GM12892 (cell line): ENCODE data around the gene VPS18.

ENCODE experiments used
- DNase-seq: peaks from one replicate; pipeline ENCODE4 v3.0.0; 2011; ENCODE audit not compliant: insufficient read length
- FAIRE-seq: peaks from 2 replicates; lab custom pipeline; 2011; peaks lifted over from hg19 to GRCh38; lab: Jason Lieb, UNC
- POLR2A ChIP-seq: IDR thresholded peaks from 2 replicates; pipeline ENCODE4 v1.6.1; 2011; ENCODE audit warnings: low read depth, low read length, control low read depth
- POLR2AphosphoS5 ChIP-seq: IDR thresholded peaks from 2 replicates; pipeline ENCODE4 v1.6.1; 2011; ENCODE audit warnings: low read depth, low read length, control low read depth
- TAF1 ChIP-seq: IDR thresholded peaks from 2 replicates; pipeline ENCODE4 v1.6.1; 2011; ENCODE audit warnings: low read depth, mild to moderate bottlenecking, control low read depth, low read length, borderline replicate concordance

VPS18 gene

DNA sequence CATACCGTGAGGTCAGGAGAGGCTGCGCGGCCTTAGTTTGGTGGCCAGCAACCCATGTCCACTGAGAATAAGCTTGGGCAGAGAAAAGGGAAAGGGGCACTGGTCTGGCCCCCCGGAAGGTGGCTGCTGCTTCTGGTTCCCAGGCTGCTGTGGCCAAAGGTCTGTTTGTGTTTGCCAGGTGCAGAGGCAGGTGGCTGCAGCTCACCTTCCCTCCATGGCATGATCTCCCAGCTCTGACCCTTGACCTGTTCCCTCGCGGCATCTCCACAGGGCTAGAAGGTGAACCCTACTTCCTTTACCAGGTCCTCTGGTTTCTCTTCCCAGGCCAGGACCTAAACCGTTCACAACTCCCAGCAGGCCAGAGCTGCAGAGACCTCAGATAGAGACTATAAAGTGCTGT lies 13.8 kb downstream of the VPS18 start:
- DNase-seq, result no peak
- no peak for FAIRE-seq
- TF ChIP-seq TAF1 (no peak), POLR2A (no peak), POLR2AphosphoS5 (no peak)

DNA sequence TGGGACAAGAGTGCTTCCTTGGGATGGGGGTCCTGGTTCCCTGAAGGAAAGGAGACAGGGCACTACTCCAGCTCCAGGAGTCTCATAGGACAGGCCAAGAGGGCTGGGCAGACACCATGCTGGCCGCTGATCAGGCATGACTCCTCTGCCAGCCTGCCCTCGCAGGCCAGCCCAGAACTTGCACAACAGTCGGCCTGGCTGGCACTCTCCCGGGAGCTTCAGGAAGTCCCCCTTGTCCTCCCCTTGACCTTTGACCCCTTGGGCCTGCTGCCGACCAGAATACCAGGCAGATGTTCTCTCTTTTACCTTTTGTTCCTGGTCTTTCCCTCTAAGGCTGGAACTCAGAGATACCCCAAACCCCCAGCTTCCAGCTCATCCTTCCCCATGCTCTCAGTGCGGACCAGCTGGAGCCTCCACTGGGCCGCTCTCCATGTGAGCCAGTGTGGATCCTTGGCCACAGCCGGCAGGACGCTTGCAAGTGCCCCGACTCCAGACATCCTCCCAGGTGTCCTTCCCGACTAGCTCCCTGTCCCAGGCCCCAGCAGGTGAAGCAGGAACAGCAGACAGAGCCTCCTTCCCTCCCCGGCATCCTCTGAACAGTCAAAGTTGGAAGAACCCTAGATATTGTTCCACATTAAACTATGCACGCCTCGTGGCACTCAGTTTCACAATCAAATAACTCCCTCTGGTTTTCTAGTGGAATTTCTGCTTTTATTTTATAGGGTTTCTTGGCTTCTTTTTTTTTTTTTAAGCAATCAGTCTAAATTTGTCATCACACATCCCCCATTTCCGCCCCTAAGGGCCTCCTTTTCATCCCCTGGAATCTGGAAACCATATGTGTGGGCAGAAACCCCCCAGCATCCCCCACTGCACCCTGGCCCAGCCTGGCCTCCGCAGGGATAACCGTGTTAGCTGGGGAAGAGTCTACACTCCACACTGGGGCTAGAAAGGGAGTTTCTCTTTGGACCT lies 15.7 kb downstream of the VPS18 start:
- FAIRE-seq (no peak), DNase-seq (no peak)
- TF ChIP-seq POLR2A (no peak), POLR2AphosphoS5 (no peak), TAF1 (no peak)

DNA sequence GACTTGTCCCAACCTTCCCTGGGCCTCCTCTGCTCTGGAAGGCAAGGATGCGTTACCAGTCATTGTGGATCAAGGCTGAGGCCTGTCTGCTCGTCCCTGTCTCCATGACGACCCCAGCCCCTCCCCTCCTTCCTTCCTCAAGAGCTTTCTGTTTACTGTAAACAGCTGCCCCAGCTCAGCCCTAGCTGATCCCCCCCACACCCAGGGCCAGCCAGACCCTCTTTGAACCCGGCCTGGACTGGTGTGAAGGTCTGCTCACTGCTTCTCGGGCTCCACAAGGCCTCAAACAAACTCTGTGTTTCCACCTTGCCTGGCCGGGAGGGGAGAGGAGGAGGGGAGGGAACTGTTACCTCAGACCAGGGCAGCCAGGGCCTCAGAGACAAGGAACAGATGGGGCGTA lies 16.9 kb downstream of the VPS18 start:
- FAIRE-seq (no peak), DNase-seq (no peak)
- TF ChIP-seq POLR2A (no peak), TAF1 (no peak), POLR2AphosphoS5 (no peak)

DNA sequence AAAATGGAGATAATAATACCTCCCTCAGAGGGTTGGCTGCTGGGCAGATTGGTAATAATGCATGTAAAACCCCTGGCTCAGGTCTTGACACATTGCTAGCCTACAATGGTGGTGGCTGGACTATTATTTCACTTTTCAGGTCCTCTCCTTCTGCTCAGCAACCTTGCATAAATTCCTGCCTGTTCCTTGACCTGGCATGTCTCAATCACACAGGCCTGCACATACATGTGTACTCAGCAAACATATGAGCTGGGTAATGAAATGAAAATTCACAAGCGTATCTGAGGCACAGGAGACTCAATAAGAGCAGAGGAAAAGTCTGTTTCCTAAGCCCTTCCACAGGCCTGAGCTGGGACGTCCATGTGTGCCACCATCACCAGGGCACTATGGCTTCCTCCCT lies 17.4 kb downstream of the VPS18 start:
- FAIRE-seq, result no peak
- no peak for DNase-seq
- TF ChIP-seq TAF1, result no peak
- TF ChIP-seq POLR2A, result no peak
- TF ChIP-seq POLR2AphosphoS5, result no peak

DNA sequence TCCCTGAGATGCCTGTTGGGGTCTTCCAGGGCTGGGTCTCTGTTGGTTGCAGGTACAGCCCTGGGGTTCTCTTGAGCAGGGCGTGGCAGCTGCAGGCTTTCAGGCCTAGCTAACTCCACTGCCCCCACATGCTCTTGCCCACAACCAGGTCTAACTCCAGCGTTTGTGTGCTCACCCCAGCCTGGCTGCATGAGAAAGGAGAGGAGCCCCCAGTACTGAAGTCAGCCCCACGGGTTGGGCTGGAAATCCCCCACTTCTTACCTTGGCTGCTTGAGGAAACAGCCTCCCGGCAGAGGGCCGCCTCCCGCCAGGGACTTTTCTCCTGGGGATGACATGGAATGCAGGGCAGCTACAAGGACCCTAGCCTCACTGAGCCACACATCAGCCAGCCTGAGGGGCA lies 18.2 kb downstream of the VPS18 start:
- TF ChIP-seq POLR2A, result no peak
- no peak for TF ChIP-seq TAF1
- no peak for TF ChIP-seq POLR2AphosphoS5
- no peak for DNase-seq
- no peak for FAIRE-seq

DNA sequence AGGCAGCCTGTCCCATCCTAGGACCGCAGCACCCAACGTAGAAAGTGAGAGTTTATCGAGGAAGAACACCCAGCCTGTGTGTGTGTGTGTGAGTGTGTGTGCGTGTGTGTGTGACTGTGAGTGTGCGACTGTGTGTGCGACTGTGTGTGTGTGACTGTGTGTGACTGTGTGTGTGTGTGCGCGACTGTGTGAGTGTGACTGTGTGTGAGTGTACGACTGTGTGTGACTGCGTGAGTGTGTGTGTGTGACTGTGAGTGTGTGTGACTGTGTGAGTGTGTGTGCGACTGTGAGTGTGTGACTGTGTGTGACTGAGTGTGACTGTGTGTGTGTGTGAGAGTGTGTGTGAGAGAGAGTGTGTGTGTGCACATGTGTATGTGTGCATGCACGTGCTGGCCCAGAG lies 19.8 kb downstream of the VPS18 start:
- peak; percentile 44 for FAIRE-seq

DNA sequence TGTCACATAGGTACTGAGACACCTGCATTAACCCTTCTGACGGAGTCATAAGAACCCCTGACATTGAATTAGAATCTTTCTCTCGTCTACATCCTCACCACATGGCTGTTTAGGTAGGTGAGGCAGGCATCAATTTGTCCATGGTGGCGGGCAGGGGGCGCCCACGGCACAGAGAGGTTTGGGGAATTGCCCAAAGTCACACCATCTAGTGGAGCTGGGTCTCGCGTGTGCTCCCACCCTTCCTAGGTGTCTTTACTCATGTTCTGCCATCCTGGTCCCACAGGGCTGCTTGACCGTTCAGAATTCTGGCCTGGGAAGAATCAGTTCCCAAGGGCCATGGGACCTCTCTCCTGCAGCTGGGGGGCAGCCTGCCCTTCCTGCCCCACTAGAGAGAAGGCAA lies 20.2 kb downstream of the VPS18 start:
- DNase-seq (no peak), FAIRE-seq (peak; percentile 17)
- TF ChIP-seq TAF1 (no peak), POLR2A (no peak), POLR2AphosphoS5 (no peak)

More for the DNA sequence above, 19.8 kb downstream of the VPS18 start:
- no peak for TF ChIP-seq POLR2A
- no peak for DNase-seq

DNA sequence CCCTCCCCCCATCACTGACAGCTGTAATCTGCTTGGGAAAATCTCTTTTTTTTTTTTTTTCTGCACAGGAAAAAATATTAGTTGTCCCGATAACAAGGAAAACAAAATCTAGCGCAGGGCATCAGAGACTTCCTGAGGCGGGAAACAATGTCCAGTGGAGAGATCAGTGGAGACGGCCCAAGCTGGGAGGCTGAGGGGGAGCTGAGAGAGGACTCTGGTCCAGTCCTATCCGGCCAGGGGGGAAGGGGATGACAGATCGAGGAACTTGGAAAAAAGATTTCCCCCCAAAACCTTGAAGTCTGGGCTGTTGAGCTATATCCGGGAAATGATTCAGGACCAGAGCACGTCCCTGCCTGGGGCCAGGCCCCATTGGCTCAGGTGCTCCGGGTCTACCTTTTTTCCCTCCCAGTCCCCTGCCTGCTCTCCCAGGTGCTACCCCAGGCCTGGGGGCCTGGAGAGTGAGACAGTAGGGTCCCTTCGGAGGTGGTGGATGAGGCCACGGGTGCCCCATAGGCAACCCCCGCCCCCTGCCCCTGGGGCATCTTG lies 20.9 kb downstream of the VPS18 start:
- TF ChIP-seq POLR2A (no peak), POLR2AphosphoS5 (no peak), TAF1 (no peak)
- FAIRE-seq, result no peak
- DNase-seq, result no peak

DNA sequence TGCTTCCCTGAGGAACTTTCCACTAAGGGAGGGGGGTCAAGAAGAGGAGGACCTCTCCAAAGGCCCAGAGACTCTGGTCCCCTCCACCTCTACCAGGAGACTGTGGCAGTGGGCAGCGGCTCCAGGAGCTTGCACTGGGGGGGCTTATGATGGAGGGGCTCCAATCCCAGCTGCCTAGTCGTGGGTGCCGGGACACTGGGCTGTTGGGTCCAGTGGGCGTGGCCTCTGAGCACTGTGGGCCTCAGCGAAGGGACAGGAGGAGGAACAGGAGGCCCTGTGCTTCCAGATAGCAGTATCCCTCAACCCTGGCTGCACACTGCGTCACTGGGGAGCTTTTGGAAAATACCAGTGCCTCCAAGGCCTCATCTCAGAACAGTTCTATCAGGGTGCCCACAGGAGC lies 21.4 kb downstream of the VPS18 start:
- FAIRE-seq (no peak), DNase-seq (no peak)
- TF ChIP-seq POLR2A, result no peak
- no peak for TF ChIP-seq TAF1
- TF ChIP-seq POLR2AphosphoS5, result no peak

DNA sequence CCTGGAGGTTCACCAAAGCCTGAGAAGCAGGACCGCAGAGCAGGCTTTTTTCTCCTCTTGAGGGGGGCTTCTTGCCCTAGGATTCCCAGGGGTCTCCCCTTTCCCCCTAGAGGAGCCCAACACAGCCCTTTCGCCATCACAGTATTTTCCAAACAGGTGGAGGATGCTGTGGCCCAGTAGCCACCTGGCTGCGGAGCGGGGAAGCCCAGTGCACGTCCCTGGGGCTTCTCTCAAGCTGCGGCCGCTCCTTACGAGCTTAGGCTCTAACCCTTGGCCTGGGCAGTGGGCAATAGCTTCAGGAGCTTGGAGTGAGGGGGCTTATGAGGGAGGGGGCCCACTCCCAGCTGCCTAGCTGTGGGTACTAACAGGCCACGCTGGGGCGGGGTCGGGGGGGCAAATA lies 23.3 kb downstream of the VPS18 start:
- no peak for DNase-seq
- TF ChIP-seq POLR2A, result no peak
- no peak for FAIRE-seq

DNA sequence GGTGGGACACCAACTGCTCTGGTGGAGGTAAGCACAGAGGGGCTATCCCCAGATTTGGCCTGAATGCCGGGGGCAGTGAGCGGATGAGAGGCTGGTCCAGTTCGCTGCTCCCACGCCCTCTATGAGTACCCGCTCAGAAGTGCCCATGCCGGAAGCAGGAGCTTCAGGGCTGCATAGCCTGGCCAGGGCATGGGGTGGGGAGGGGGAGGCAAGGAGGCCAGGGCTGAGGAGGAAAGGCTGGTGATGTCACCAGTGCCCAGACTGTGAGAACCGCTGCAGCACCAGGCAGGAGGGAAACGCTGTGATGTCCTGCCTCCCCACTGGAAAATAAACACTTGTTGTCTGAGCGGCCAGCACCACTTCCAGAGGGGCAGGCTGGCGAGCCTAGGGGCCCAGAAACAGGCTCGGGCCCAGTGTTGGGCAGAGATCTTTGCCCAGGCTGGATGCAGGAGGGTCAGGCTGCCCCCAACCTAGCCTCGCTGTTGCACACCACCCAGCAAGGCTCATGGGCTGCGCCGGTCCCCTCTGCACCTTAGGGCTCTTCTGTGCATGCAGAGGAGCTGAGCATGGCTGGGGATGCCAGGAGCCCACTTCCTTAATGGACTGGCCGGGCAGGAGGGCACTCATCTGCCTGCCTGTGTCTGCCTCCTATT lies 24.0 kb downstream of the VPS18 start:
- DNase-seq (no peak), FAIRE-seq (no peak)
- TF ChIP-seq TAF1, result no peak
- no peak for TF ChIP-seq POLR2A
- no peak for TF ChIP-seq POLR2AphosphoS5

DNA sequence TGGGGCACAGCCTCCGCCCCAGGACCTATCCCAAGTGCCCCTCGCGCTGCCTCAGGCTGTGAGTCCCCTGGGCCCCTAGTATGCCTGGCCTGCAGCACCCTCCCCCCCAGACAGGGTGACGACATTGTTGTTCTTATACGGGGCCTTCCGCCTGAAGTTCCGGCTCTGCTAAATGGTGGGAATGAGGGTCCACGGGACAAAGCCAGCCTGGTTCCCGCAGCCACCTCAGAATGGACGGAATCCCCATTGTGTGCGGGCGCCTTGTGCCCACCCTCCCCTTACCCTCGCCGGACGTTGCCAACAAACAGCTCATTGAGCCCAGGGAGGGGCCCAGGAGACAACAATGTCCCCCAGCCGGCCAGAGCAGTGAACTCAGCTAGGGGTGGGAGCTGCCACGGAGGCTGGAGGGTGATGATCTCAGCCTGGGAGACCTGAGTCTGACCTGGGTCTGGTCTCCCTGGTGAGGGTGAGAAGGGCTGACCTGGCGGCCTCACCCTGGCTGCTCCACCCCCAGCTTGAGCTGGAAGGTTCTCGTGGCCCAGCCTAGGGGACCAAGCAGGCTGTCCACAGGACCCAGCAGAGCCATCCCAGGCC lies 24.6 kb downstream of the VPS18 start:
- no peak for TF ChIP-seq POLR2AphosphoS5
- TF ChIP-seq POLR2A, result no peak
- TF ChIP-seq TAF1, result no peak
- FAIRE-seq, result no peak

More for the DNA sequence above, 24.6 kb downstream of the VPS18 start:
- no peak for DNase-seq
